Limb (tissue), 2 donors: ENCODE data around the gene DYNLL1.
"Not testable (repeated sequence)": the region's sequence is repeated elsewhere in the genome, so short reads cannot be mapped to it uniquely, and the experiment has no call there.

Experiments used
- DNase-seq, 2 donors: peaks; one replicate each; pipeline ENCODE4 v3.0.0-alpha.2; 2016; ENCODE audit errors: extremely low spot score in 2 of 2

DYNLL1 gene

DNA sequence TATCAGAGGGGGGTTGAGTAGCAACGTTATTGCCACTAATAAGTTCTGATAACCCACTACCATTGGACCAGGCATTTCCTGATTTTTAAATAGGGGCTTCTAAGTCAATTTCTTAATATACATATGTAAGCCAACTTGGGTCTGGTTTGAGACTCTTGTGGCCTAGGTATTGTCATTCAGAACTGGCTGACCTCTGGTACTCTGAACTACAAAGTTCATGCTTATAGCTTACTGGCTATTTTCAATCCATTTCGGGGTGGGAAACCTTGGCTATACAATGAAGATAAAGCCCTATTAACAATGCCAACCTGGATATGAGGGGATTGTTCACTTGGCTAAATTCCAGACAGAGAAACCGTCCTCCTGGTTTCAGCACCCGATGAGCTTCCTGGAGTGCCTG is 8.7 kb downstream of the DYNLL1 start:
- DNase-seq: no peak

- no peak for DNase-seq
Measured at GRCh38 chr12:120508537-120508936, 12.6 kb downstream of the DYNLL1 start.

DNA sequence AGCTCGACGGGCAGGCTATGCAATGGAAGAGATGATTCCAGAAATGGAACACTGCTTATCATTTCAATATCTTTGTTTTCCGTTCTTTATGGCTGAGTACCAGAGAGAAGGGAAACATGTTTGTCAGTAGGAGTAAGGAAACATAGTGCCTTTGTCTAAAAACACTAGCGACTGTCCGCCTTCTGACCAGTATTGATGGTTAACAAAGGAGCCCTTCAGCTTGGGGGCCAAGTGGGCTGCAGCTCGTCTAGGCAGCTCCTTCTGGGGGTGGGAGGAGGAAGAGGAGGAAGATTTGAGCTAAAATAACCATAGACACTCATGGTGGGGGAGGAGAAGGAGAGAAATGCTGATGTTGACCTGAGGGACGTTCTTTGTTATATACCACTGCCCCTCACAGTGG is 18.1 kb downstream of the DYNLL1 start:
- DNase-seq: no peak

DNA sequence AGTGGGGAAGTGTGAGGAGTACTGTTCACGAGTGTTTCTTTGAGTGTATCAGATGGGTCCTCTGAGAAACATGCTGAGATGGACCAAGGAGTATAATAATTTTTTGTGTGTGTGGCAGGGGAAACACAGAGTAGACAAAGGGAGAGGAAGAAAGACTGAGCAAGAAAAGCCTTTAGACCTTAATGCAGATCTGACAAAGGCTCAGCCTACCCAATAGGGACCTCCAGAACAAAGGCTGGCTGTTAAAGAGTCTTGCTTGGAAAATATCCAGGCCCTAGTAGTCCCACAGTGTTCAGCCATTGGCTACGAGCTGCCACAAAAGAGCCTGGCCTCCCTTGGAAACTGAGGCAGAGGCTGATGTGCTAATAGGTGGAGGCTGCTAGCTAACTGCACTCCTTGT is 19.6 kb downstream of the DYNLL1 start:
- DNase-seq: no peak

- not testable (repeated sequence) for DNase-seq
Measured at GRCh38 chr12:120519324-120519723, 23.4 kb downstream of the DYNLL1 start.

GRCh38 chr12:120522568-120522967 is 26.7 kb downstream of the DYNLL1 start:
- DNase-seq: no peak

- DNase-seq: peak; percentile 95 to 96
Measured at GRCh38 chr12:120528861-120529525, 33.1 kb downstream of the DYNLL1 start, which contains the start of gene COQ5. TSS of gene COQ5 (minus strand) at chr12:120529158. CDS start at chr12:120529141, 17 bp downstream.

- DNase-seq: peak; percentile 30
Measured at GRCh38 chr12:120529641-120530417, 33.9 kb downstream of the DYNLL1 start.

- DNase-seq: not testable (repeated sequence)
Measured at GRCh38 chr12:120530418-120530761, 34.5 kb downstream of the DYNLL1 start.

GRCh38 chr12:120532701-120533238 is 36.9 kb downstream of the DYNLL1 start:
- DNase-seq: no peak

DNA sequence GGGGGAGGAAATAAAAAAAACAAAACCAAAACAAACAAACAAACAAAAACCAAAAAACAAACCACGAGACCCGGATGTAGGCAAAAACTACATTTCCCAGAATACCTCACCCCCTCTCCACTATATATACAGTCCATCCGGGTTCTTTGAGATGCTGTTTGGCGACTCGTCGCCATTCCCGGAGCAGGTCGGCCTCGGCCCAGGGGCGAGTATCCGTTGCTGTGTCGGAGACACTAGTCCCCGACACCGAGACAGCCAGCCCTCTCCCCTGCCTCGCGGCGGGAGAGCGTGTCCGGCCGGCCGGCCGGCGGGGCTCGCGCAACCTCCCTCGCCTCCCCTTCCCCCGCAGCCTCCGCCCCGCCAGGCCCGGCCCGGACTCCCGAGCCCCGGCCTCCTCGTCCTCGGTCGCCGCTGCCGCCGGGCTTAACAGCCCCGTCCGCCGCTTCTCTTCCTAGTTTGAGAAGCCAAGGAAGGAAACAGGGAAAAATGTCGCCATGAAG is 38.3 kb downstream of the DYNLL1 start, which contains the start of gene RNF10:
TSS of gene RNF10 (plus strand) at position 154 of the 500 bp plus-strand sequence. CDS start 456 bp downstream, outside the sequence.
- DNase-seq: peak; percentile 80 to 85

- DNase-seq: peak; percentile 51 to 73
Measured at GRCh38 chr12:120534703-120535655, 39.1 kb downstream of the DYNLL1 start.

DNA sequence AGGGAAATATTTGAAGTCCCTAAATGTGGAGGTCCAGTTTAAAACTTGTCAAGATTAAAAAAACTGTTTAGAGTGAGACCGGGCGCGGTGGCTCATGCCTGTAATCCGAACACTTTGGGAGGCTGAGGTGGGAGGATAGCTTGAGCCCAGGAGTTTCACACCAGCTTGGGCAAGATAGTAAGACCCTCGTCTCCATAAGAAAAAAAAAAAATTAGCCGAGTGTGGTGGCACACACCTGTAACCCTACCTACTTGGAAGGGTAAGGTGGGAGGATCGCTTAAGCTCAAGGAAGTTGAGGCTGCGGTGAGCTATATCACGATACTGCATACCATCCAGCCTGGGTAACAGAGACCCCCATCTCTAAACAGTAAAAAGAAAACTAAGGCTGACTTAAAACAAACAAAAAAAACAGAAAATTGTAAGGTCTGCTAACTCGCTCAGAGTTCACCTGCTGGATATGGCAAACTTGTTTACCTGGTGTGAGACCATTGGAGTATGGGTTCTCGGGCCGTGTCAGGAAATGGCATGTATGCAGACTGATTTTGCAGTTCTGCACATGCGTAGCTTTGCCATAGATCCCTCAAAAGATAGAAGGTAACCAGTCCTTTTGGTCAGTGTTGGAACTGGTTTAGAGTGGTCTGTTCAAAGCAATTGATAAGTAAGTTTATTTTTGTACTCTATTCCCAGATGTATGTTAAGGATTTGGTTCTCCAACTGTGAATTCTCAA is 40.3 kb downstream of the DYNLL1 start:
- DNase-seq: no peak

DNA sequence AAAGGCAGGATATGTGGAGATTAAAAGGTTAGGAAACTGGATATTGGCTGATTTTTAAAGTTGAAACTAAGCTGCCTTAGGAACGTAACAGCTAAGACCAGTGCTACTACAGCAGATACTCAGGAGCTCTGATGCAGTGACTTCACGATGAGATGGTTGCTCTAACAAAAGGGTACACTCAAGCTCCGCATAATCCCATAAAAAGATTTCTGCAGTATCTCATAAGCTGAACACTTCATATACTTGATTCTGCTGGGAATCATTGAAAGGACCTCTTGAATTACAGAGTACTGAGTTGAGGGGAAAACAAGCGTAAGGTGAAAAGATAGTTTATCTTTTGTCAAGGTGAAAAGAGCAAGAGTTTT is 41.9 kb downstream of the DYNLL1 start:
- no peak for DNase-seq

- no peak for DNase-seq
Measured at GRCh38 chr12:120538281-120539156, 42.6 kb downstream of the DYNLL1 start.

DNA sequence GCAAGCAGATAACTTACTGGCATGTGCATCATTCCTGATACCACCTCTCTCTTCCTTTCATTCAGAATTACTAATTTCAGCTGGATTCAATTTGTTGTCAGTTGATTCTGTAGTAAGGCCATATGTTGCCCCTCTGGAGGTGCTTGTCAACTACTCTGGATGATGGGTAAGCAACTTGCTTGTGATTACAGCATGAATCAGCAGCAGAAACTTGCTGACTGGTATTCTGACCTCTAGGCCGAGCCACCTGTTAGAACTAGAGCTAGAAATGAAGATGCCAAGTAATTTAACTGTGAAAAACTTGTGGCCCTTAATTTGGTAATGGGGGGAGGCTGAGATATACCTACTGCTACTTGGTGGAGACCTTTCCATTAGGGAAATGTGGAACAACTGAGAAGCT is 43.4 kb downstream of the DYNLL1 start:
- DNase-seq: no peak

- DNase-seq: no peak
Measured at GRCh38 chr12:120540445-120540844, 44.5 kb downstream of the DYNLL1 start.

GRCh38 chr12:120542166-120542565 is 46.3 kb downstream of the DYNLL1 start:
- no peak for DNase-seq

- DNase-seq: no peak
Measured at GRCh38 chr12:120544691-120545090, 48.8 kb downstream of the DYNLL1 start.

DNA sequence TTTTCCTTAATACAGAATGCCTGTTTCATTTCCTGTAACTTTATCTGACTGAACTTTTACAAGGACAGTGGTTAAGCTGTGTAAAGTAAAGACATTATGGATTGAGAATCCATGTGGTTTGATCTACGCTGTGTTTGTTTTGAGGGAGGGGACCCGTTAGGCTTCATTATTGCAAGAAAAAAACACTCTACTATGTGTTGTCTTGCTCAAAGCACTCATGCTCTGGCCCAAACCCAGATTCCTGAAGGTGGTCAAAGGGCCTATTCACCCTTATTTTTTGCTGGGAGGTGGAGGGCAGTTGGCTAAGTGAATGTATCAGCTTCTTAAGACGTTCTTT is 50.1 kb downstream of the DYNLL1 start:
- no peak for DNase-seq
